ENCODE results near the gene DPY30.

DPY30 gene

GRCh38 chr2:32064713-32065112 is 25.1 kb upstream of the DPY30 start:
- H4K20me1 ChIP-seq (ENCODE audit: insufficient read depth, low read length) = no peaks in the 10 kb centered on the region
- peak overlapping the region; percentile 90 for H3K4me2 ChIP-seq (ENCODE audit: low read depth, low read length)
- H2AFZ ChIP-seq (ENCODE audit: low read length) = peak overlapping the region; percentile 65
- TF ChIP-seq EZH2 (optimal IDR thresholded peaks at IDR 0.05; ENCODE audit: low read depth, low read length) (no peak), EZH2phosphoT487 (IDR thresholded peaks at IDR 0.05; ENCODE audit: low read length) (no peak), CTCF (IDR thresholded peaks at IDR 0.05; ENCODE audit: low read length) (no peak)
- peaks cover 19% of the 10 kb centered on the region for H3K79me2 ChIP-seq (ENCODE audit: low read length)
- peaks cover 17% of the 10 kb centered on the region for H3F3A ChIP-seq (ENCODE audit: insufficient read depth, low read length)
- no peaks in the 10 kb centered on the region for H3K9me3 ChIP-seq (replicated peaks; ENCODE audit: insufficient read depth, low read length)
- H3K9ac ChIP-seq (ENCODE audit: low read length) = peak overlapping the region; percentile 75; the same call in 1 of the 2 replicates
- DNase-seq = no peak
- H3K27me3 ChIP-seq (replicated peaks; ENCODE audit: insufficient read depth, low read length) = no peaks in the 10 kb centered on the region
- no peaks in the 10 kb centered on the region for H3K36me3 ChIP-seq (replicated peaks; ENCODE audit: insufficient read depth, low read length)
- H3K9me2 ChIP-seq (replicated peaks; ENCODE audit: insufficient read depth, low read length) = no peaks in the 10 kb centered on the region
- H3K4me1 ChIP-seq (ENCODE audit: low read length) = peaks cover 7% of the 10 kb centered on the region; the same call in 1 of the 2 replicates
- peak overlapping the region; percentile 70; the same call in 1 of the 2 replicates for H3K27ac ChIP-seq (ENCODE audit: low read length)
- peak overlapping the region; percentile 99 for H3K4me3 ChIP-seq (ENCODE audit: low read length)

GRCh38 chr2:32064021-32064601 is 24.5 kb upstream of the DPY30 start:
- Histone ChIP-seq H4K20me1 (ENCODE audit: insufficient read depth, low read length) (no peaks in the 10 kb centered on the region), H3K9me2 (replicated peaks; ENCODE audit: insufficient read depth, low read length) (no peaks in the 10 kb centered on the region), H3K27ac (ENCODE audit: low read length) (peak overlapping the region; percentile 70), H2AFZ (ENCODE audit: low read length) (peak overlapping the region; percentile 65), H3K4me2 (ENCODE audit: low read depth, low read length) (peak overlapping the region; percentile 90), H3K9ac (ENCODE audit: low read length) (peak overlapping the region; percentile 75), H3K4me1 (ENCODE audit: low read length) (peaks cover 7% of the 10 kb centered on the region; the same call in 1 of the 2 replicates), H3K4me3 (ENCODE audit: low read length) (peak overlapping the region; percentile 99), H3K79me2 (ENCODE audit: low read length) (peaks cover 19% of the 10 kb centered on the region), H3K9me3 (replicated peaks; ENCODE audit: insufficient read depth, low read length) (no peaks in the 10 kb centered on the region), H3K27me3 (replicated peaks; ENCODE audit: insufficient read depth, low read length) (no peaks in the 10 kb centered on the region), H3F3A (ENCODE audit: insufficient read depth, low read length) (peaks cover 17% of the 10 kb centered on the region), H3K36me3 (replicated peaks; ENCODE audit: insufficient read depth, low read length) (no peaks in the 10 kb centered on the region)
- TF ChIP-seq CTCF (IDR thresholded peaks at IDR 0.05; ENCODE audit: low read length) (no peak), EZH2phosphoT487 (IDR thresholded peaks at IDR 0.05; ENCODE audit: low read length) (no peak), EZH2 (optimal IDR thresholded peaks at IDR 0.05; ENCODE audit: low read depth, low read length) (no peak)
- DNase-seq = peak; percentile 26

GRCh38 chr2:32063310-32064020 is 23.9 kb upstream of the DPY30 start, which contains the start of gene SPAST:
Gene SPAST (plus strand): TSS chr2:32063556. CDS start chr2:32063832, 276 bp downstream.
- H2AFZ ChIP-seq (ENCODE audit: low read length) = peak within 1 kb of the TSS; percentile 100
- H3K4me2 ChIP-seq (ENCODE audit: low read depth, low read length) = peak within 1 kb of the TSS; percentile 90
- no peaks in the 10 kb centered on the region for H3K27me3 ChIP-seq (replicated peaks; ENCODE audit: insufficient read depth, low read length)
- peak within 1 kb of the TSS; percentile 70 for H3K27ac ChIP-seq (ENCODE audit: low read length)
- H3F3A ChIP-seq (ENCODE audit: insufficient read depth, low read length) = peaks cover 17% of the 10 kb centered on the region
- peak within 1 kb of the TSS; percentile 80 for H3K9ac ChIP-seq (ENCODE audit: low read length)
- TF ChIP-seq CTCF (IDR thresholded peaks at IDR 0.05; ENCODE audit: low read length) (peak; percentile 28), EZH2 (optimal IDR thresholded peaks at IDR 0.05; ENCODE audit: low read depth, low read length) (no peak)
- H3K4me1 ChIP-seq (ENCODE audit: low read length) = peaks cover 7% of the 10 kb centered on the region; the same call in 1 of the 2 replicates
- no peaks in the 10 kb centered on the region for H4K20me1 ChIP-seq (ENCODE audit: insufficient read depth, low read length)
- H3K36me3 ChIP-seq (replicated peaks; ENCODE audit: insufficient read depth, low read length) = no peaks in the 10 kb centered on the region
- H3K79me2 ChIP-seq (ENCODE audit: low read length) = peaks cover 19% of the 10 kb centered on the region
- H3K4me3 ChIP-seq (ENCODE audit: low read length) = peak within 1 kb of the TSS; percentile 99
- DNase-seq = peak; percentile 97
- H3K9me2 ChIP-seq (replicated peaks; ENCODE audit: insufficient read depth, low read length) = no peaks in the 10 kb centered on the region
- no peaks in the 10 kb centered on the region for H3K9me3 ChIP-seq (replicated peaks; ENCODE audit: insufficient read depth, low read length)
